Neural progenitor cell (in vitro differentiated cells): Measurements from ENCODE around the gene C6orf89. TPM values are rescaled to one million over a fixed set of nuclear protein-coding genes. Genes with fewer than 3 reads are reported as not detected.

Experiments used
- DNase-seq: peaks from one replicate; pipeline ENCODE4 v3.0.0-alpha.2; 2016; ENCODE audit warnings: low spot score
- H2AFZ ChIP-seq: fragments of 200-600 bp; sonication (generic); replicated peaks from 2 replicates; pipeline ENCODE4 v1.6.1; 2016; ENCODE audit warnings: antibody characterized with exemption
- H3F3A ChIP-seq: fragments of 200-600 bp; sonication (generic); 2 replicates; pipeline ENCODE4 v1.6.1; 2016; ENCODE audit warnings: antibody characterized with exemption, low read depth
- H3K27ac ChIP-seq: fragments of 200-600 bp; sonication (generic); 2 replicates; pipeline ENCODE4 v1.5.1; 2016; ENCODE audit warnings: mild to moderate bottlenecking
- H3K27me3 ChIP-seq: fragments of 200-600 bp; sonication (generic); 2 replicates; pipeline ENCODE4 v1.6.1; 2016; ENCODE audit warnings: mild to moderate bottlenecking, moderate library complexity
- H3K36me3 ChIP-seq: fragments of 200-600 bp; sonication (generic); 2 replicates; pipeline ENCODE4 v1.5.1; 2016
- H3K4me1 ChIP-seq: fragments of 200-600 bp; sonication (generic); 2 replicates; pipeline ENCODE4 v1.6.1; 2016; ENCODE audit warnings: mixed run types
- H3K4me2 ChIP-seq: fragments of 200-600 bp; sonication (generic); 2 replicates; pipeline ENCODE4 v1.6.1; 2016
- H3K4me3 ChIP-seq: fragments of 200-600 bp; sonication (generic); 2 replicates; pipeline ENCODE4 v1.5.1; 2016
- H3K79me2 ChIP-seq: fragments of 200-600 bp; sonication (generic); 2 replicates; pipeline ENCODE4 v1.6.1; 2016; ENCODE audit warnings: low read depth
- H3K9ac ChIP-seq: fragments of 200-600 bp; sonication (generic); 2 replicates; pipeline ENCODE4 v1.6.1; 2016
- H3K9me3 ChIP-seq: fragments of 200-600 bp; sonication (generic); 2 replicates; pipeline ENCODE4 v1.5.1; 2016; ENCODE audit warnings: low read depth
- H4K20me1 ChIP-seq: fragments of 200-600 bp; sonication (generic); 2 replicates; pipeline ENCODE4 v1.6.1; 2016; ENCODE audit warnings: low read depth
- H3K27ac Mint-ChIP-seq: 3 replicates; pipeline ENCODE4 v1.8.0; 2021; ENCODE audit warnings: mixed read lengths
- H3K27me3 Mint-ChIP-seq: 2 replicates; pipeline ENCODE4 v1.8.0; 2022; ENCODE audit warnings: low read depth, mild to moderate bottlenecking, inconsistent platforms, moderate library complexity, mixed read lengths; ENCODE audit not compliant: insufficient read depth
- H3K36me3 Mint-ChIP-seq: 3 replicates; pipeline ENCODE4 v1.8.0; 2021; ENCODE audit warnings: mixed read lengths
- H3K4me1 Mint-ChIP-seq: 3 replicates; pipeline ENCODE4 v1.8.0; 2021; ENCODE audit warnings: mixed read lengths
- H3K4me3 Mint-ChIP-seq: 3 replicates; pipeline ENCODE4 v1.8.0; 2021; ENCODE audit warnings: mild to moderate bottlenecking, moderate library complexity, mixed read lengths
- H3K9me3 Mint-ChIP-seq: 3 replicates; pipeline ENCODE4 v1.8.0; 2020; ENCODE audit warnings: mixed read lengths
- CTCF ChIP-seq: fragments of 200-600 bp; sonication (generic); IDR thresholded peaks from 2 replicates; pipeline ENCODE4 v1.5.1; 2017; ENCODE audit warnings: antibody characterized with exemption, mild to moderate bottlenecking
- EZH2 ChIP-seq: fragments of 200-600 bp; sonication (generic); IDR thresholded peaks from 2 replicates; pipeline ENCODE4 v1.6.1; 2017; ENCODE audit warnings: antibody characterized with exemption, mild to moderate bottlenecking, moderate library complexity
- EZH2phosphoT487 ChIP-seq: fragments of 200-600 bp; sonication (generic); IDR thresholded peaks from 2 replicates; pipeline ENCODE4 v1.6.1; 2017; ENCODE audit warnings: antibody characterized with exemption
- total RNA-seq: library from RNA; depleted of rRNA; stranded (reverse); fragments of >200 nt; gene quantifications from 2 replicates; pipeline ENCODE4 v1.2.3, GENCODE V29; 2015; ENCODE audit warnings: low replicate concordance

The C6orf89 gene
- total RNA-seq, 1 donor from 2014 or later, result 21.2 TPM

DNA sequence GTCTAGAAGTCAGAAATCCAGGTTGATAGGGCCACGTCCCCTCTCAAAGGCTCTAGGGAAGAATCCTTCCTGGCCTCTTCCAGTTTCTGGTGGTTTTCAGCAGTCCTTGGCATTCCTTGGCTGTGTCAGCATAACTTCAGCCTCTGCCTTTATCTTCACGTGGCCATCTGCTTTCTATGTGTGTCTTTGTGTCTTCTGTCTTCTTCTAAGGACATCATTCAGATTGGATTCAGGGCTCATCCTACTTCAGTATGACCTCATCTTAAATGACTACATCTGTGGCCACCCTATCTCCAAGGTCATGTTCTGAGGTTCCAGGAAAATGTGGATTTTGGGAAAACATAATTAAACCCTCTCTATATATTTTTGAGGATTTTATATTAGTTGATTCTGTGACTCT is 23.0 kb downstream of the C6orf89 start:
- Histone ChIP-seq H3K79me2 (no peaks in the 10 kb centered on the region), H3K4me3 (no peak overlapping the region), H3K9ac (no peak overlapping the region), H3K4me1 (peaks cover 14% of the 10 kb centered on the region), H4K20me1 (no peaks in the 10 kb centered on the region), H3K4me2 (no peak overlapping the region), H3F3A (no peaks in the 10 kb centered on the region), H3K36me3 (no peaks in the 10 kb centered on the region), H3K9me3 (no peaks in the 10 kb centered on the region), H2AFZ (no peak overlapping the region), H3K27ac (no peak overlapping the region), H3K27me3 (no peaks in the 10 kb centered on the region)
- Mint-ChIP-seq H3K4me3 (no peak overlapping the region), H3K36me3 (peaks cover 2% of the 10 kb centered on the region), H3K4me1 (peaks cover 7% of the 10 kb centered on the region), H3K9me3 (no peaks in the 10 kb centered on the region), H3K27me3 (peaks cover 2% of the 10 kb centered on the region), H3K27ac (no peak overlapping the region)
- TF ChIP-seq EZH2phosphoT487 (no peak), CTCF (no peak)
- no peak for DNase-seq

- Histone ChIP-seq H3K4me3 (no peak overlapping the region), H3K4me2 (no peak overlapping the region), H3K36me3 (no peaks in the 10 kb centered on the region), H3K79me2 (no peaks in the 10 kb centered on the region), H4K20me1 (no peaks in the 10 kb centered on the region), H3K27me3 (no peaks in the 10 kb centered on the region), H3K9me3 (no peaks in the 10 kb centered on the region), H3K4me1 (peaks cover 11% of the 10 kb centered on the region), H3K9ac (no peak overlapping the region), H3K27ac (no peak overlapping the region), H3F3A (no peaks in the 10 kb centered on the region), H2AFZ (no peak overlapping the region)
- no peak overlapping the region for H3K4me3 Mint-ChIP-seq
- no peaks in the 10 kb centered on the region for H3K9me3 Mint-ChIP-seq
- H3K27ac Mint-ChIP-seq, result no peak overlapping the region
- peaks cover 8% of the 10 kb centered on the region for H3K36me3 Mint-ChIP-seq
- TF ChIP-seq EZH2phosphoT487 (no peak), EZH2 (no peak), CTCF (no peak)
- H3K4me1 Mint-ChIP-seq, result peaks cover 7% of the 10 kb centered on the region
- no peak for DNase-seq
- no peaks in the 10 kb centered on the region for H3K27me3 Mint-ChIP-seq
Observed at GRCh38 chr6:36912030-36912454, 26.3 kb downstream of the C6orf89 start.

DNA sequence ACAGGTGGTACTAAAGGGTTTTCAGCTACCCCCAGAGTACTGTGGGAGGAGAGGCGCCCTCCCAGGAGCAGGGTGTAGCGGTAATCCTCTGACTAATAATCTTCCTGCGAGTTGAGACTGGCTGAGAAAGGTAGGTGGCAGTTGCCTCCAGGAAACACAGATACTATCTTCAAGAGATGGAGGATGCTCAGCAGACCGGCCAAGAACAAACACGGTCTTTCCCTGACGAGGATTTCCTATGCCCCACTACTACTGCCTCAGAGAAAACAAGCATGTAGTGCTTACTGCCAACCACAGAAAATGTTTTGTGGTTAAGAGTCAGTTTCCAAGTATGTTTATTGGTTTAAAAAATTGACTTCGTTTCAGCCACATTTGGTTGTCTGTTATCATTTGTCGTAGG is 26.8 kb downstream of the C6orf89 start:
- H3K79me2 ChIP-seq, result no peaks in the 10 kb centered on the region
- H3F3A ChIP-seq, result no peaks in the 10 kb centered on the region
- no peaks in the 10 kb centered on the region for H4K20me1 ChIP-seq
- TF ChIP-seq EZH2 (no peak), EZH2phosphoT487 (no peak), CTCF (no peak)
- no peak overlapping the region for H3K9ac ChIP-seq
- H2AFZ ChIP-seq, result no peak overlapping the region
- H3K27ac ChIP-seq, result no peak overlapping the region
- no peaks in the 10 kb centered on the region for H3K27me3 ChIP-seq
- no peaks in the 10 kb centered on the region for H3K9me3 ChIP-seq
- peaks cover 8% of the 10 kb centered on the region for H3K36me3 Mint-ChIP-seq
- H3K9me3 Mint-ChIP-seq, result no peaks in the 10 kb centered on the region
- no peak overlapping the region for H3K27ac Mint-ChIP-seq
- DNase-seq, result no peak
- H3K27me3 Mint-ChIP-seq, result no peaks in the 10 kb centered on the region
- H3K4me2 ChIP-seq, result no peak overlapping the region
- no peak overlapping the region for H3K4me3 Mint-ChIP-seq
- H3K36me3 ChIP-seq, result no peaks in the 10 kb centered on the region
- H3K4me3 ChIP-seq, result no peak overlapping the region
- H3K4me1 Mint-ChIP-seq, result peaks cover 6% of the 10 kb centered on the region
- H3K4me1 ChIP-seq, result peaks cover 5% of the 10 kb centered on the region
